GM18951 (cell line): ENCODE measurements around the gene RPS18.
"Not testable (repeated sequence)": the region's sequence is repeated elsewhere in the genome, so short reads cannot be mapped to it uniquely, and the experiment has no call there.

Experiments used
- POLR2A ChIP-seq: IDR thresholded peaks from 4 replicates; pipeline ENCODE4 v1.6.1; 2011; ENCODE audit warnings: mild to moderate bottlenecking; ENCODE audit not compliant: insufficient read length, insufficient read depth; ENCODE audit errors: extremely low read depth
- in situ Hi-C: fragments of 300-500 bp; cut with MboI; formaldehyde crosslinking; loops from one replicate; pipeline ENCODE4 v1.12.0; 2022; ENCODE audit warnings: low sequenced_read_pairs, mixed read lengths, inconsistent platforms; ENCODE audit not compliant: unreplicated experiment

The RPS18 gene

DNA sequence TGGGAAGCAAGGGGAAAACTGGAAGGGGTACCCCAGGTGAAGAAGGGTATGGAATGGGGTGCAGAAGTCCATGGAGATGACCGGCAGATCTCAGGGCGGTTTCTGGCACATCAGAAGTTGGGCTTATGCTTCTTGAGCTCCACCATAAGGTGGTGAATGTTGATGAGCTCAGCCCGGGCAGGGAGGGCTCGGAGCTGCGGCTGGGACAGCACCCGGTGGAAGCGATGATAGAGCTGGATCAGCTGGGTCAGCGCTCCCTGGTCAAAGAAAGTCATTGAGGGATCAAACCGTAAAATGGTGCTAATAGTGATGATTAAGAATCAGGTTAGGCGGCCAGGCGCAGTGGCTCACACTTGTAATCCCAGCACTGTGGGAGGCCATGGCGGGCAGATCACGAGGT is 21.1 kb upstream of the RPS18 start:
- in situ Hi-C loops = loop anchor here (5.0 kb wide), 1 partner anchor 88 kb away; no protein-coding TSS in a partner anchor
- TF ChIP-seq POLR2A = no peak

DNA sequence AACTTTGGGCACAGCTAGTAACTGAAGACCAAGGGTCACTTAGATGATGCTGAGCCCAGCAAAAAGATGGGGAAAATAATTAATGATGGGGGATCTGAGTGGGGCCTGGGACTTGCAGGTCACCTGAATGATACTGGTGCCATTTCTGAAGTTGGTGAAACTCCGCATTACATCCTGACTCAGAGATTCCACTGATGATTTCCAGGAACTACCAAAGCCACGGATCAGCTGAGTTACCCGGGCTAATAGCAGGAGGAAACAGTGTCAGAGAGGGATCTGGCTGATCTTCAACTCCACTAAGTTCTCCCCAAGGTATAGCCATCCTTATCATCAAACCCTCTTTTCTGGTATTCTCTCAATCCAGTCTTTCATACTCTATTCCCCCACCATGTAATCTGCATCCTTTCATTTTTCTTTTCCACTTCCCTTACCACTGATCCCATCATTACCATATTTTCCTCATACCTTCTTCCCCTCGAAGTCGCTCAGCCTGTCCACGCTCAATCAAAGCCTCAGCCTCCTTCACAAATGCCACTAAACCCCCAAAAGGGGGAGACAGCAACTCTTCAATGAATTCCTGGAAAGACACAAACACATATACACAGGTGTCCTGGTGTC is 20.4 kb upstream of the RPS18 start:
- in situ Hi-C loops = loop anchor here (5.0 kb wide), 1 partner anchor 89 kb away; no protein-coding TSS in a partner anchor
- TF ChIP-seq POLR2A = no peak

DNA sequence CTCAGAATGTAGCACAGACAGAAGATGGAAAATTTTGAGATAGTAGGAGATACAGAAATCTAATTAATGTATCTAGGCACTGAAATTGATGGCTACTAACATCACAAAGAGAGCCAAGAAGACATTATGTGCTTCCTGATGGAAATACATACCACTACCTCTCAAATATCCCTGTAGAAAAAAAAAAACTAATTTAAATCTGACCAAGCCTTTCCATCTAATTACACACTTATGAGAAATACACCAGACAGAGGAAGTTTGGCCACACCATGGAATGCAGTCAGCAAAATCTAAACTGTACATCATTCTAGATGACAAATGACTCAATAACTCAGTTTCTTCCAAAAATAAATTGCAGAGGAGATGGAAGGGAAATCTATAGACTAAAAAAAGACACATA is 19.1 kb upstream of the RPS18 start:
- in situ Hi-C loops = loop anchor here (5.0 kb wide), 1 partner anchor 90 kb away; no protein-coding TSS in a partner anchor

DNA sequence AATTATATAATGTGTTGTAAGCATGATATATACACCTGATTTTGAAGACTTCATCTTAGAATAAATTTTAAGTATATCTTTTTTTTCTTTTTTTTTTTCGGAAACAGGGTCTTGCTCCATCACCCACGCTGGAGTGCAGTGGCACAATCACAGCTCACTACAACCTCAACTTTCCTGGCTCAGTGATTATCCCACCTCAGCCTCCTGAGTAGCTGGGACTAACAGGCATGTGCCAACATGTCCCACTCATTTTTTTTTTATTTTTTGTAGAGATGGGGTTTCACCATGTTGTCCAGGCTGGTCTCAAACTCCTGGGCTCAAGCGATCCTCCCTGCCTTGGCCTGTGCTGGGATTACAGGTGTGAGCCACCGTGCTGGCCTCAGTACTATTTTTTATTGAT is 17.3 kb upstream of the RPS18 start:
- no peak for TF ChIP-seq POLR2A
- in situ Hi-C loops = loop anchor here (5.0 kb wide), 1 partner anchor 92 kb away; no protein-coding TSS in a partner anchor

More for the DNA sequence above, 19.1 kb upstream of the RPS18 start:
- TF ChIP-seq POLR2A = no peak

DNA sequence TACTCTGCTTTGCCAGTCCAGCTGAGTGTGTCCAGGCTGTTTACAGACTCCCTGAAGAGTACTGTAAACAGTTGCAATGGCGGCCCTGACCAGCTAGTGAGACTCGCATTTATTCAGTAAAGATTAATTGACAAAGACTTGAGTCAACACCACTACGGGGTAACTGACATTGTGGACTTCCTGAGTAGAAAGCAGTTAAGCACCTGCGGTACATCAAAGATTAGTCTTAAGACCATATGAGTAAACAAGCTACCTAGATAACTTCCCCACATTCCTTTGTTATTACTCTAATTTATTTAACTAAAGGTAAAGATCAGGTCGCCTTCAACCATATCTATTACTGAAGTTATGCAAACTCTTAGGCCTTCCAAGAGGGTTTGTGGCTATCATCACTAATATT is 12.8 kb upstream of the RPS18 start:
- TF ChIP-seq POLR2A = no peak
- in situ Hi-C loops = no loop called here

DNA sequence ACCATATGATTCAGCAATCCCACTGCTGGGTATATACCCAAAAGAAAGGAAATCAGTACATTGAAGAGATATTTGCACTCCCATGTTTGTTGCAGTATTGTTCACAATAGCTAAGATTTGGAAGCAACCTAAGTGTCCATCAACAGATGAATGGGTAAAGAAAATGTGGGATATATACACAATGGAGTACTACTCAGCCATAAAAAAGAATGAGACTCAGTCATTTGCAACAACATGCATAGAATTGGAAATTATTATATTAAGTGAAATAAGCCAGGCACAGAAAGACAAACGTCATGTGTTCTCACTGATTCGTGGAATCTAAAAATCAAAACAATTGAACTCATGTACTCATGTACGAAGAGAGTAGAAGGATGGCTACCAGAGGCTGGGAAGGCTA is 9.4 kb upstream of the RPS18 start:
- in situ Hi-C loops = not testable (repeated sequence)

DNA sequence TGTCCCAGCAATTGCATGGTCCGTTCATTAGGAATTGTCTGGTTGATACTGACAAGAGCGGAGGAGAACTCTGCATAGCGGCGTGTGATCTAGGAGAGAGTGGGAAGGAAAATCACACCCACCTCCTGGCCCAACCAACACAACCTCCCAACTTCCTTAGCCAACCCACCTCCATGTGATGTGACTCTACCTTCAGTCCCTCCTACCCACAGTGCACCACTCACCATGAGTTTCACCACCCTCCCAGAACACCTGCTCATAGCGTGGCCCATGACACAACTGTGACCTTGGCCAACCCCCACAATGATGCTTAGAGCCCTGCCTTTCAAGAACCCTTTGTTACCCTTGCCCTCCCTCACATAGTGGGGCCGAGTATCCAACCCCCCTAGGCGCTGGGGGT is 7.9 kb upstream of the RPS18 start:
- in situ Hi-C loops = no loop called here
- TF ChIP-seq POLR2A = no peak

DNA sequence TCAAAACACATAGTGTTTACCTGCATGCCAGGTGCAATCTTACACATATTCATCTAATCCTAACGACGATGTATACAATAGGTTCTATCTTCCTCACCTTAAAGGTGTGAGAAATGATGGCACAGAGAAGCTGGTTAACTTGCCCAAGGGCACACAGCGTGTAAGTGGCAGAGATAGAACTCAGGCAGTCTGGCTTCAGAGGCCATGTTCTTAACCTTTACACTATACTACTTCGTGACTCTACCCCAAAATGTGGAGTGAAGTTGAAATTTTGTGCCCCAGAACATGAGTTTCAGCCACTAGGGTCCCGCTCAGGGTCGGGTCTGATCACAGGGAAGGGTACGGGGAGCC is 783 bp upstream of the RPS18 start:
- TF ChIP-seq POLR2A = no peak
- in situ Hi-C loops = no loop called here

DNA sequence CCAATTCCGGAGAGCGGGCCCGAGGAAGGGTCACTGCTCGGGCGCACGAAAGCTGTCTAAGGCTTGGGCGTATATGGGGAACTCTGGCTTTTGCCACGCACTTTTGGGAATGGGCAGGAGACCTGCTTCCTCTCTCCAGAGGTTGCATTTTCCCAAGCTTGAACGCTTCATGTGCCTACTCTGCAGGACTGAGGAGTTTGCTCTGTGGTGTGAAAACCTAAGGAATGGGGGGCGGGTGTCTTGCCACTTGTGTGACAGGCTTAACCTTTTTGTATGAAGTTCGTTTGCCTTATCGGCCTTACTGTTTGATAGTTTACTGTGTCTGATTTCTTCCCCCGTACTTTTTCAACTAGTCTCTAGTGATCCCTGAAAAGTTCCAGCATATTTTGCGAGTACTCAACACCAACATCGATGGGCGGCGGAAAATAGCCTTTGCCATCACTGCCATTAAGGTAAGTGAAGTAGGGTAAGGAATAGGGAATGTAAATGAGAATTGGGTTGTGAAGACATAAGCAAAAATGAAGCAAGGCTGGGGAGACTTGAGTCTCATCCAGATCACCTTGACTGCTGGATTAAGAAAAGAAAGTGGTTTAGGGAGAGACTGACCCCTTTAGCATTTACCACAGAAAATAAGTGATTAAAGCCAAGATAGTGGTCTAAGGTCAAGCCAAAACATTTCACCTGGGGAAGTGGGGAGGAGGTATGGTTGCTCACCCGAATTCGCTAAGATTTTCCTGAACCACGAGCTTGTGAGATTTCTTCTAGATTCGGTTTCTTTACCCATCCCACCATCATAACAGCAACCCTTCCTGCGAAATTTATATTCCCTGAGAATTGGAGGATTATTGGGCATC is 627 bp downstream of the RPS18 start:
- TF ChIP-seq POLR2A = no peak
- in situ Hi-C loops = no loop called here

DNA sequence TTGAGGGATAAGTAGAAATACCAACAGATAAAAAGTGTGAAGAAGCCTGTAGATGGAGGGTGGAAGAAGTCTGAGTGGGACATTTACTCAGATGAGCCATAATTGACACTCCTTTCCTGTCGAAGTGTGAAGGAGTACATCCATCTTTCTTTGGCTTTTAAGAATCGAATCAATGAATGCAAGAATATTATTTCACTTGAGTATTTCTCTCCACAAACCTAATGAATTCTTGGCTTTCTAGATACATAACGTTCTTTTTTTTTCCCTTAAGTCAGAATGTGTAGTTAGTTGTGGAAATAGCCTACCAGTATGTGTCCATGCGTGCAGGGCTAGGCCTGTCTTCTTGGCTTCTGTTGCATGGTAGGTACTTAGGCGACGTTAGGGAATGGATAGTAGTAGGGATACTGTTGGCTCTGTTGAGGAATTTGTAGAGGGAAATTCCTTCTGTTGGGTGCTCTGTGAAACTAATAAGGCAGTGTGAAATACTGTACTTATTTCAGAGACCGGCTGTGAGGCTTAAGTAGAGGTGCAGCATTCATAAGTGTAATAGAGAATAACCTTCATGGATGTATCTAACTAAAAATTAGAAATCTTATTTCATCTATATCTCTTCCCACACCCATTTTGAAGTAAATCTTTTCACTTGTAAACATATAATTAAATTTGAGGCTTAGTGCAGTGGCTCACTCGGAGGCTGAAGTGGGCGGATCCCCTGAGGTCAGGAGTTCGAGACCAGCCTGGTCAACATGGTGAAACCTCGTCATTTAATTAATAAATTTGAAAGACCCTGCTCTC is 1.5 kb downstream of the RPS18 start:
- in situ Hi-C loops = no loop called here
- no peak for TF ChIP-seq POLR2A

DNA sequence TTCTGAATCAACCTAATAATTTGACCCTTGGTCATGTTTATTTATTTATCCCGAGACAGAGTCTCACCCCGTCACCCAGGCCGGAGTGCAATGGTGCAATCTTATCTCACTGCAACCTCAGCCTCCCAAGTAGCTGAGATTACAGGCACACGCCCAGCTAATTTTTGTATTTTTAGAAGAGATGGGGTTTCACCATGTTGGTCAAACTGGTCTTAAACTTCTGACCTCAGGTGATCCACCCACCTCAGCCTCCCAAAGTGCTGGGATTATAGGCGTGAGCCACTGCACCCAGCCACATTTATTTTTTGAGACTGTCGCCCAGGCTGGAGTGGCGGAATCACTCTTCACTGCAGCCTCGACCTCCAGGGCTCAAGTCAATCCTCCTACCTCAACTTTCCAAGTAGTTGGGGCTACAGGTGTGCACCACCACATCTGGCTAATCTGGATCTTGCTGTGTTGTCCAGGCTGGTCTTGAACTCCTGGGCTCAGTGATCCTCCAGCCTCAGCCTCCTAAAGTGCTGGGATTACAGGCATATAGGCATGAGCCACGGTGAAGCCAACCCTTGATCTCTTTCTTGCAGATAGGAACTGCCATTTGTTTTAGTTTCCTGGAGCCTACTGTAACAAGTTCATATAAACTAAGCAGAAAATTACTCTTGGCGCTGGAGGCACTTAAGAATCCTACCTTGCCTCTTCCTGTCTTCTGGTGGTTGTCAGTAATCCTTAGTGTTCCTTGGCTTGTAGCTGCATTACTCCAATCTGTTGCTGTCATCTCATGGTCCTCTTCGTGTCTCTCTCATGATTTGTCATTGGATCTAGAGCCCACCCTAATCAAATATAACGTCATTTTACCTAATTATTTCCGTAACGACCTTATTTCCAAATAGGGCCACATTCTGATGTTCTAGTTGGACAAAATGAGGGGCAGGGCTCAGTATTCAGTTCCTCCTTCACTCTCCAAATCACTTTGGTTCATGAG is 2.3 kb downstream of the RPS18 start:
- in situ Hi-C loops = no loop called here
- TF ChIP-seq POLR2A = peak; percentile 39

DNA sequence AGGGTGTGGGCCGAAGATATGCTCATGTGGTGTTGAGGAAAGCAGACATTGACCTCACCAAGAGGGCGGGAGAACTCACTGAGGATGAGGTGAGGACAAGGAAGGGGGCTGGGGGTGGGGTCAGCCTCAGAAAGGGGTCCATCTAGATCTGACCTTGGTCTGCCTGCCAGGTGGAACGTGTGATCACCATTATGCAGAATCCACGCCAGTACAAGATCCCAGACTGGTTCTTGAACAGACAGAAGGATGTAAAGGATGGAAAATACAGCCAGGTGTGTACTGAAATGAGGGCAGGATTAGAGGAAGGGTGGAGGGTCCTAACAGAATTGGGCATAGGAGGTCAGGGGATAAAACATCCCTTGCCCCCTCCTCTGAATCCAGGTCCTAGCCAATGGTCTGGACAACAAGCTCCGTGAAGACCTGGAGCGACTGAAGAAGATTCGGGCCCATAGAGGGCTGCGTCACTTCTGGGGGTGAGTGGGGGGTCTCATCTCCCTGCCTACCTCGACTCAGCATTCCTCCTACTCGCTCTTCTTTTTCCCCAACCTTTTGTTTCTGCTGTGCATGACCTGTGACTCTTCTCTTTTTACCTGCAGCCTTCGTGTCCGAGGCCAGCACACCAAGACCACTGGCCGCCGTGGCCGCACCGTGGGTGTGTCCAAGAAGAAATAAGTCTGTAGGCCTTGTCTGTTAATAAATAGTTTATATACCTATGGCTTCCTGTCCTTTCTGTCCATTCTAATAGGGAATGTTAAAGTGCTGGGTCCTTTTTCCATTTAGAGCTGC is 4.1 kb downstream of the RPS18 start:
- in situ Hi-C loops = not testable (repeated sequence)
- peak; percentile 10 for TF ChIP-seq POLR2A
